GM18499 (cell line): ENCODE results near the gene TBX4.

Source experiments
- ATAC-seq: cut with Tn5 transposase; IDR thresholded peaks from one replicate; pipeline ENCODE4 v1.9.1; 2021; ENCODE audit warnings: moderate number of reproducible peaks; ENCODE audit not compliant: insufficient read depth, unreplicated experiment

The TBX4 gene

GRCh38 chr17:61412860-61413660, 39.2 kb upstream of the TBX4 start:
- ATAC-seq: no peak

- no peak for ATAC-seq
Observed at GRCh38 chr17:61413661-61414126, 38.5 kb upstream of the TBX4 start.

GRCh38 chr17:61414141-61414935, 37.9 kb upstream of the TBX4 start:
- ATAC-seq: no peak

- no peak for ATAC-seq
Observed at GRCh38 chr17:61414936-61415251, 37.3 kb upstream of the TBX4 start.

- ATAC-seq: no peak
Observed at GRCh38 chr17:61415374-61416210, 36.6 kb upstream of the TBX4 start.

- no peak for ATAC-seq
Observed at GRCh38 chr17:61416211-61416539, 36.0 kb upstream of the TBX4 start.

GRCh38 chr17:61416540-61417363, 35.5 kb upstream of the TBX4 start:
- ATAC-seq: no peak

GRCh38 chr17:61418449-61418848, 33.8 kb upstream of the TBX4 start:
- ATAC-seq: no peak

- no peak for ATAC-seq
Observed at GRCh38 chr17:61419496-61420046, 32.7 kb upstream of the TBX4 start.

- no peak for ATAC-seq
Observed at GRCh38 chr17:61420052-61420451, 32.2 kb upstream of the TBX4 start.

- ATAC-seq: no peak
Observed at GRCh38 chr17:61420745-61421398, 31.4 kb upstream of the TBX4 start.

- ATAC-seq: no peak
Observed at GRCh38 chr17:61421460-61421859, 30.8 kb upstream of the TBX4 start.

- ATAC-seq: no peak
Observed at GRCh38 chr17:61422116-61422799, 30.0 kb upstream of the TBX4 start.

GRCh38 chr17:61422869-61423268, 29.4 kb upstream of the TBX4 start:
- ATAC-seq: no peak

- ATAC-seq: no peak
Observed at GRCh38 chr17:61423967-61424649, 28.1 kb upstream of the TBX4 start.

GRCh38 chr17:61425682-61426481, 26.3 kb upstream of the TBX4 start:
- ATAC-seq: no peak
